ENCODE data around the gene ALKBH4.
"Not testable (repeated sequence)": the region's sequence is repeated elsewhere in the genome, so short reads cannot be mapped to it uniquely, and the experiment has no call there.

- TF ChIP-seq CTCF (conservative IDR thresholded peaks at IDR 0.05; ENCODE audit: low read depth, low read length); EZH2phosphoT487 (IDR thresholded peaks at IDR 0.05; ENCODE audit: borderline replicate concordance, low read length); EZH2 (IDR thresholded peaks at IDR 0.05; ENCODE audit: low read length, unreplicated experiment): not testable (repeated sequence)
Measured at GRCh38 chr7:102498321-102498720, 33.7 kb upstream of the ALKBH4 start.
